Adipocyte (in vitro differentiated cells): ENCODE results near the gene MYL12A.
A peak's percentile ranks its signal among the peaks of the same experiment; 100 is the strongest.

Experiments used
- DNase-seq: peaks from one replicate; pipeline ENCODE4 v3.0.0-alpha.2; 2015; ENCODE audit warnings: low read depth
- H3K27me3 ChIP-seq: replicated peaks from 2 replicates; pipeline ENCODE4 v1.7.0; 2013; ENCODE audit warnings: mild to moderate bottlenecking, low read length, moderate library complexity; ENCODE audit not compliant: control insufficient read depth, insufficient read depth
- H3K36me3 ChIP-seq: 2 replicates; pipeline ENCODE4 v1.7.0; 2013; ENCODE audit warnings: low read length, mild to moderate bottlenecking, moderate library complexity; ENCODE audit not compliant: control insufficient read depth, insufficient read depth, severe bottlenecking
- H3K4me1 ChIP-seq: 2 replicates; pipeline ENCODE4 v1.7.0; 2013; ENCODE audit warnings: mild to moderate bottlenecking, low read length, moderate library complexity; ENCODE audit not compliant: control insufficient read depth, insufficient read depth
- H3K4me3 ChIP-seq: 2 replicates; pipeline ENCODE4 v1.7.0; 2013; ENCODE audit warnings: mild to moderate bottlenecking, low read length, moderate library complexity
- H3K9ac ChIP-seq: 2 replicates; pipeline ENCODE4 v1.7.0; 2013; ENCODE audit warnings: mild to moderate bottlenecking, low read length, moderate library complexity
- H3K9me3 ChIP-seq: 2 replicates; pipeline ENCODE4 v1.7.0; 2013; ENCODE audit warnings: mild to moderate bottlenecking, low read length, moderate library complexity; ENCODE audit not compliant: control insufficient read depth

MYL12A gene

DNA sequence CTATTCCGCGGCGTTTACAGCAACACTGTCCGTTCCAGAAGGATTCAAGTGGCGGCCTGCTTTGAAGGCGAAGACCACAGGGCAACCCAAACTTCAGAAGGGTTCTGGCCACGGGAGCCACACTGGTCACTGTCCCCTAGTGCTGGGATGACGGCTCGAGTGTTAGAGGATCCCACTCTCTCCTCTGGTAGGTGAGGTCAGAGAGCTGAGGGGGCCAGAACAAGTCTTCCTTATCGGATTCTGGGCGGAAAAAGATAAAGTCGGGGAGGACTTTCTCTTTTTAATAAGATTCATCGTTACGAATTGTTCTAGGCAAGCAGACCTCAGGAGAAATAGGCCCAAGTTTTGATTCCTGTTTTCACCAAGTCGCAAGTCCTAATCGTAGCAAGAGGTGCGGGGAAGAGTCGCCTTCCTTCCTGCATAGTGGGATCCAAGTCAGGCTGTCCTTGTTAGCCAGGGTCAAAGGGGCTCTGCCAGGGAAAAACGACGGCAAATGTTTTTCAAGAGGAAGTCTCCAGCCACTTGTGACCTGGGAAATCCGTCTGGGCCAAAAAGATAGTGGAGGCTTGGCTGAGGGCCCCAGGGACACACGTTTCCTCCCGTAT lies 864 bp upstream of the MYL12A start:
- Histone ChIP-seq H3K4me1 (peaks cover 30% of the 10 kb centered on the region), H3K27me3 (no peaks in the 10 kb centered on the region), H3K9ac (peak overlapping the region; percentile 99), H3K9me3 (no peaks in the 10 kb centered on the region), H3K4me3 (peak overlapping the region; percentile 99), H3K36me3 (peaks cover 9% of the 10 kb centered on the region)
- DNase-seq: no peak

DNA sequence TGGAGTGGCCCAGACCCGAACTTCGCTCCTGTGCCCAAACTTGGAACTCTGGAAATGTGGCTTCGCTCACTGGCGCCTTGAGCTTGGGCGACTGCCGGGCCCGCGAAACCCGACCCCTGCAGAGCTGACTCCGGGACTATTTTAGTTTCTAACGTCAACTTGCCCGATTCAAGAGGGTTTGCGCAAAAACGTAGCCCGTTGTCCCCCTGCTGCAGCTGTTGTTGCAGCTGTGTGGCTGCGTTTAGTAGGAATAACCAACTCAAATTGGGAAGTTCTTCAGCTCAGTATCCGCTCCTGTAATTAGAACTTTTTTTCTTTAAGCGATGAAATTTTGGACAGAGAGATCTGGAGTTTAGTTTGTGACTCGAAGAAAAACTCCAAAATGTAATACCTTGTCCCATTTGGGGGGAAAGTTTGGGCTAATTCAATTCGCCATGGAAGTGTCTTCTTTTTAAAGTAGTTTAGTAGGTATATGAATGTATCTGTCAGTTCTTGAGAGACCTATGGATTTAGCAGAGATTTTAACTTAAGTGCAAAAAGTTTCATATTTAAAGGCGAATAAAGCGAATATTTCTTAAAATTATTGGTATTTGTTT lies 559 bp downstream of the MYL12A start:
- H3K4me1 ChIP-seq: peaks cover 43% of the 10 kb centered on the region
- peak overlapping the region; percentile 99 for H3K4me3 ChIP-seq
- H3K9me3 ChIP-seq: no peaks in the 10 kb centered on the region
- peaks cover 13% of the 10 kb centered on the region for H3K36me3 ChIP-seq
- DNase-seq: peak; percentile 83
- H3K9ac ChIP-seq: peak overlapping the region; percentile 99
- no peaks in the 10 kb centered on the region for H3K27me3 ChIP-seq

DNA sequence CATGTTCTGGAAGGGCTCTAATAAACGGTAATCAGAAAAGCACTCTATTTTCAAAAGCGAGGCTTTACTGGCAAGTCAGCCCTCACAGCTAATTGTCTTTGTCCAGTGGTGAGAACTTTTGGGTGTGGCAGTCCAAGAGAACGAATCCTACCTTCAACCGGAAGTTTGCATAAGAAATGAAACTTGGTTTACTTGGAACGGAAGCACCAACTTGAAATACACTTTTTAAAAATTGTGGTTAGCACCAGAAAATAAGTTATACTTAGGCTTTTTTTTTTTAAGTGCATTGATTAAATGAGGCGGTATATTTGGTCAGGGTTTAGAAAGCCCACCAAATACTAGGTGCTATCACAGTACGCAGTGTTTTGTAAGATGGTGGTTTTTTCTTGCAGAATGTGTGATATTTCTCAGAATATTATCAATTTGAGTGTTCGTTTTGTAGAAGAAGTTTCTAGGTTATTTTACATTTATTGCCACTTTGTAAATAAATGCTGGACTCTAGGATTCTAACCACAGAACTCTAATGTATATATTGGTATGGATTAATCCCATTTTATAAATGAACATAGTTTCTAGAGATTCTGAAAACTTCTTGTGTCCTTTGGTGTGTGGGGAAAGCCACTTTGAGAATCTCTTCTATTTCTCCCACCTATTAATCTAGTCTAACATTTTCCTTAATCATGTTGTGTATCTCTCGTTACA lies 1.2 kb downstream of the MYL12A start:
- H3K9ac ChIP-seq: peak overlapping the region; percentile 99
- no peaks in the 10 kb centered on the region for H3K9me3 ChIP-seq
- DNase-seq: peak; percentile 76
- H3K27me3 ChIP-seq: no peaks in the 10 kb centered on the region
- peak overlapping the region; percentile 99 for H3K4me3 ChIP-seq
- H3K36me3 ChIP-seq: peaks cover 20% of the 10 kb centered on the region
- peaks cover 48% of the 10 kb centered on the region for H3K4me1 ChIP-seq

DNA sequence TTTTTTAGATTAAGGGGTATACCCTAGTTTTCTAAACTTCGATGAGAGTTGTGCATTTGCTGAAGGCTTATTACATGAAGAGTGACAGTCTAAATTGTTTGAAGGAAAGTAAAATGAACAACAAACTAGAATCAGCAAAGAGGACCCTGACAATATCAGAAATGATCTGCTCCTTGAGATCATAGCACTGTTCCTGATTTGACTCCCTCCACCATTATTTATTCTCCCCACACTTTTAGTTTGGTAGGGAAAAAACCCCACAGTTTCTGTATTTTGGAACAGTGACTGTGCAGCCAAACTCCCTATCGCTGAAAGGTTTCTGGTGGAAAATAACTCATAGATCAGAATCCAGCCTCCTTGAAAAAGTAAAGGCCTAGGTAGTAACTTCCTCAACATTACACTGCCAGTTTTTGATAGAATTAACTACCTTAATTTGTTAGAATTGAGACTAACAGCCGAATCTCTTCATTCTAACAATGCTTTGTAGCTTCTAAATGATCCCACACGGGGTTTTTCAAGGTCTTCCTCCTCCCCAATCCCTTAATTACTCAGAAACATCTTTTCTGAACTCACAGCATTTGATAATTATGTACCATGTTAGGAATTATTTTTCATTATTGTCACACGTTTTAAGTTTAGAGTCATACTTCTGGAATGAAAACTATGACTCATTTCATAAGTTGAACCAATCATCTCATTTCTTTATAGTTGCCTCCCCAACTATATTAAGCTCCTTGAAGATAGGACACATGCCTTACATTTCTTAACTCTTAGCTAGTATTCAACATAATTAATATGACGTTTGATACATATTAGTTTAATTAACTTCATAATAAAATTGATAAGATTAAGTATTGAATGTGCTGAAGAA lies 2.9 kb downstream of the MYL12A start:
- Histone ChIP-seq H3K36me3 (peaks cover 37% of the 10 kb centered on the region), H3K4me3 (peak overlapping the region; percentile 99), H3K9me3 (no peaks in the 10 kb centered on the region), H3K27me3 (no peaks in the 10 kb centered on the region), H3K4me1 (peaks cover 50% of the 10 kb centered on the region), H3K9ac (peak overlapping the region; percentile 77)
- peak; percentile 67 for DNase-seq

DNA sequence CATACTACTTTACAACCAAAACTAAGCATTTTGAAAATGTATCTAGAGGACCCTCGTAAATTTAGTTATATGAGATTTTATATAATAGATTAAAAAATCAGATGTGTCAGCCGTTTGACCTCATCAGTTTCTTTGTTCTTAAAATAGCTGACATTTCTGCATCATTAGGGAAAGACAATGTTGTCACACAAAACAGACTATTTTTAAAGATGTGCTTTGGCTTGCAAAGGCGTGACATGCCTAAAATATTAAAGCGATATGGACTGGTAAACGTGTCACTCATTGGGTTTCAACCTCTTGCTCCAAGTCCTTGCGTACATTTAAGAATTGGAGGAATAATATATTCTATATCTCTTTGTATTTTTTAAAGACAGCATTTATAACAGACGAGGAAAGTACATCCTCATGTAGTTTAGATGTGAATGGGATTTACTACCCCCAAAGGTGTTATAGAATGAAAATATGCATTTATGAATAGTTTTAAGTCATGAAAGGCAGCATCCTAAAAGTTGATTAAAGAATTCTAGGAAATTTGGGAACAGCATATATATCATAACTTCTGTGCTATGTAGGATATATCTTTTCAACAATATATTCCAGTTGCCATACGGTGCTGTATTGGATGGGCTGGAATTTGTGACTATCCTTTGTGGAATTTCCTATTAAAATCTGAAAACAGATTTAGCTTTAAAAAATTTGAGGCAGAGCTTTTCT lies 3.8 kb downstream of the MYL12A start:
- H3K4me1 ChIP-seq: peaks cover 54% of the 10 kb centered on the region
- H3K27me3 ChIP-seq: no peaks in the 10 kb centered on the region
- H3K4me3 ChIP-seq: peak overlapping the region; percentile 99
- H3K36me3 ChIP-seq: peaks cover 46% of the 10 kb centered on the region
- DNase-seq: no peak
- peak overlapping the region; percentile 77 for H3K9ac ChIP-seq
- H3K9me3 ChIP-seq: no peaks in the 10 kb centered on the region

DNA sequence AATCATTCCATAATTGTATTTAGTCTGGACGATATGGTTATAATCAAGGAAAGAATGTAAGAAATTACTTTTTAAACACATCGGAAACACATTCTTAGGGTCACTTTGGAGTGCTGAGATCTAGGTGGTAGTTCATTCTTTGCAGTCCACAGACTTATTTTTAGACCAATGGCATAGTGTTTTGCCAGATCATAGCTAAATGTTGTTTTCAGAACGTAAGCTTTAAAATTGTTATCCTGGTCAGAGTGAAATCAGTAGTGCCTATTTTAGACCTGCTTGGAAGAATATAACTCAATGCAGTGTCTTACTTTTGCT lies 4.3 kb downstream of the MYL12A start:
- H3K27me3 ChIP-seq: no peaks in the 10 kb centered on the region
- peaks cover 59% of the 10 kb centered on the region for H3K4me1 ChIP-seq
- no peaks in the 10 kb centered on the region for H3K9me3 ChIP-seq
- H3K36me3 ChIP-seq: peaks cover 51% of the 10 kb centered on the region
- H3K9ac ChIP-seq: peak overlapping the region; percentile 77
- peak overlapping the region; percentile 99 for H3K4me3 ChIP-seq
- DNase-seq: peak; percentile 39

DNA sequence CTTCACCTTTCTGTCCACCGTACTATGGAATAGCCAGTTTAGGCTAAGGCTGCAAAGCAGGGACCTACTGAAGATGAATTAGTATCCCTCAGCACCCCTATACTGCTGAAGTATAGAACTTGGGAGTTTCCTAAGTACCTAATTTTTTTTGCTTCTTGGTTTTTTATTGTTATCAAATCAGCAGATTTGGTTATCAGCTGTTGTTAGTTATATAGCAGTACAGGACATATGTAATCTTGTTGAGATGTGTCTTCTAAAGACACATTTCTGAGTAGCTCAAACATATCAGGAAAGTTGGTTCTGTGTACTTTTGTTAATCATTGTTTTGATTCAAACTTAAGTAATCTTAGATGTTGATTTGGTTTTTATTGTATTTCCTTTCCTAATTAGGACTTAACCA lies 5.2 kb downstream of the MYL12A start:
- Histone ChIP-seq H3K27me3 (no peaks in the 10 kb centered on the region), H3K9me3 (no peaks in the 10 kb centered on the region), H3K36me3 (peaks cover 60% of the 10 kb centered on the region), H3K9ac (no peak overlapping the region), H3K4me1 (peaks cover 64% of the 10 kb centered on the region), H3K4me3 (peak overlapping the region; percentile 99)
- DNase-seq: no peak

DNA sequence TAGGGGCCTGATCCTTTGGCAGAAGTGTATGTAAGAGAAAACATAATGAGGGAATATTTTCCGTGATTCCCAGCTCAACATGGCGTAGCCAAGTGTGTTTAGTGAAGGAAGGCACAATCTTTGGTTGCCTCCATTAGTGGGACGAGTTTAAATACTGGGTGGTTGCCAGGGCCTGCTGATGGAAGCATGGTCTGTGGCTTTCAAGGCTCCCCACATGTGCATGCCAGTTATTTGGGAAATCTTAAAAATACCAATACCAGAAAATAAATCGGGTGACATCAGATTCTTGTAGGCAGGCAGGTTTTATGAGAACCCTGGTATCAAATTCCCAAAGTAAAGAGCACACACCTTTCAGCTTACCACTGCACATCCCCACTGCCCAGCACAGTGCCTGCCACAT lies 7.1 kb downstream of the MYL12A start:
- no peak overlapping the region for H3K9ac ChIP-seq
- H3K36me3 ChIP-seq: peaks cover 71% of the 10 kb centered on the region
- no peak overlapping the region for H3K4me3 ChIP-seq
- peaks cover 57% of the 10 kb centered on the region for H3K4me1 ChIP-seq
- no peaks in the 10 kb centered on the region for H3K9me3 ChIP-seq
- no peaks in the 10 kb centered on the region for H3K27me3 ChIP-seq
- DNase-seq: no peak

DNA sequence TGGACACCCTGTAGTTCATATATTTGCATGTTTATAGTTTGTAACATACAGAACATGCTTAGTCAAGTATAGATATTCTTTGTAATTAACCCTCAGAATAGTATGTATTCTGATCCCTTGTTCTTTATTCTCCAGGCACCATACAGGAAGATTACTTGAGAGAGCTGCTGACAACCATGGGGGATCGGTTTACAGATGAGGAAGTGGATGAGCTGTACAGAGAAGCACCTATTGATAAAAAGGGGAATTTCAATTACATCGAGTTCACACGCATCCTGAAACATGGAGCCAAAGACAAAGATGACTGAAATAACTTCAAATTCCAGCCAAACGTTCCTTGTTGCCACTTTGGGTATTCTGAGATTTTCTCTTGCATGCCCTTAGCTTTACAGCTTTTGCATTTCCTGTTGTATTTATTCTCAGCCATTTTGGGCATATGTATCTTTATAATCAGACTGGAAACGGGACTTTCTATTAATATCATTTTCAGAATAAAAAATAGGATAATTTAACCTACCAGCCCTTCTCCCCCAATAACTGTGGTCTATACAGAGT lies 8.1 kb downstream of the MYL12A start:
- peaks cover 66% of the 10 kb centered on the region for H3K36me3 ChIP-seq
- DNase-seq: no peak
- no peak overlapping the region for H3K9ac ChIP-seq
- H3K4me3 ChIP-seq: no peak overlapping the region
- H3K4me1 ChIP-seq: peaks cover 51% of the 10 kb centered on the region
- no peaks in the 10 kb centered on the region for H3K9me3 ChIP-seq
- H3K27me3 ChIP-seq: no peaks in the 10 kb centered on the region

DNA sequence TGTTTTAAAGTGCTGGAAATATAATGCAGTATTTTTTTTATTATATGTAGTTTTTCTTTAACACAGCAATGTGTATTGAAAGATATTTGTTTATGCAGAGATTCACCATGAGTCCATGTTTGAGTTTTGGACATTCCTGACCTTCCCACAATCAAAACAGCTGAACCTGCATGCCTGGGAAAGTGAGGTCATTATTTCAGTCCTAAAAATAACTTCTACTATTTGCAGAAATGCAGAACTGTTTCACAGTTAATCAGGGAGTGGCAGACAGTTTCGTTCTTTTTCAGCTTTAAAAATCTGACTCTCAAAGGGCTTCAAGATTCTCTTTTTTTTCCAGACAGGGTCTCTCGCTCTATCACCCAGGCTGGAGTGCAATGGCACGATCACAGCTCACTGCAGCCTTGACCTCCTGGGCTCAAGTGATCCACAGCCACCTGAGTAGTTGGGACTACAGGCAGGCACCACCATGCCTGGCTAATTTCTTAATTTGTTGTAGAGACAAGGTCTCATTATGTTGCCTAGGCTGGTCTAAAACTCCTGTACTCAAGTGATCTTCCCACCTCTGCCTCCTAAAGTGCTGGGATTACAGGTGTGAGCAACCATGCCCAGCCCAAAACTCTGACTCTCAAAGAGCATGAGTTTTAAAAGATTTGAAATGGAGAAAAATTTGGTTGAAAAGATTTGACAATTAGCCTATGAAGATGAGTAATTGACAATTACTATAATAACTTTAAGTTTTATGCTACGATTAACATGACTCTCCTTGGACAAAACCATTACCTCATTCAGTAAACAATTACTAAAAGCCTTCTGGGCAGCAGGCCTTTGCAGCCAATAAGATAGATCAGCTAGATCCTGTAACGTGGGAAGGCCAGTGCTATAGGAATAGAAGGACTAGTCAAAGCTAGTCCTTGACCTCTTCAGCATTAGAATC lies 9.4 kb downstream of the MYL12A start:
- Histone ChIP-seq H3K9ac (peak overlapping the region; percentile 24), H3K36me3 (peaks cover 66% of the 10 kb centered on the region), H3K9me3 (no peaks in the 10 kb centered on the region), H3K4me1 (peaks cover 43% of the 10 kb centered on the region), H3K27me3 (no peaks in the 10 kb centered on the region), H3K4me3 (no peak overlapping the region)
- peak; percentile 56 for DNase-seq
